Keratinocyte (primary cell): Measurements from ENCODE around the gene RAB29. TPM values are rescaled to one million over a fixed set of nuclear protein-coding genes. Genes with fewer than 3 reads are reported as not detected.

Source experiments
- DNase-seq: peaks from one replicate; pipeline ENCODE4 v3.0.0-alpha.2; 2011; ENCODE audit warnings: low read depth, missing footprints, low spot score
- FAIRE-seq: peaks from 2 replicates; lab custom pipeline; 2011; peaks lifted over from hg19 to GRCh38; lab: Jason Lieb, UNC
- H2AFZ ChIP-seq: 2 replicates; pipeline ENCODE4 v1.6.0; 2012; ENCODE audit warnings: low read length, control low read depth, inconsistent platforms; ENCODE audit not compliant: control insufficient read depth
- H3K27ac ChIP-seq: 2 replicates; pipeline ENCODE4 v1.5.1; 2011; ENCODE audit warnings: low read length; ENCODE audit not compliant: control insufficient read depth, insufficient read depth
- H3K27me3 ChIP-seq: 3 replicates; pipeline ENCODE4 v1.6.0; 2011; ENCODE audit warnings: low read length; ENCODE audit not compliant: control insufficient read depth, insufficient read depth; ENCODE audit errors: extremely low read depth
- H3K36me3 ChIP-seq, 2 experiments: 2 replicates in 1 of 2; 3 replicates in 1 of 2; pipeline ENCODE4 v1.5.1; 2011; ENCODE audit warnings: low read length in 2 of 2, mild to moderate bottlenecking in 1 of 2; ENCODE audit not compliant: control insufficient read depth in 2 of 2, insufficient read depth in 2 of 2; ENCODE audit errors: extremely low read depth in 1 of 2
- H3K4me1 ChIP-seq: 3 replicates; pipeline ENCODE4 v1.5.1; 2011; ENCODE audit warnings: low read length; ENCODE audit not compliant: control insufficient read depth, insufficient read depth; ENCODE audit errors: extremely low read depth
- H3K4me2 ChIP-seq: 3 replicates; pipeline ENCODE4 v1.6.0; 2011; ENCODE audit warnings: low read depth, low read length; ENCODE audit not compliant: control insufficient read depth, insufficient read depth; ENCODE audit errors: extremely low read depth
- H3K4me3 ChIP-seq, 3 experiments: fragments of 200-600 bp in 1 of 3; sonication (generic) in 1 of 3; 2 replicates in 2 of 3; 3 replicates in 1 of 3; pipeline ENCODE4 v1.5.1; 2011 to 2016; ENCODE audit warnings: low read length in 3 of 3, mild to moderate bottlenecking in 3 of 3, control low read depth in 2 of 3, inconsistent platforms in 1 of 3, low read depth in 1 of 3, mixed read lengths in 1 of 3, mixed run types in 1 of 3, moderate library complexity in 1 of 3; ENCODE audit not compliant: control insufficient read depth in 2 of 3, insufficient read depth in 2 of 3; ENCODE audit errors: extremely low read depth in 1 of 3
- H3K79me2 ChIP-seq: 2 replicates; pipeline ENCODE4 v1.6.0; 2012; ENCODE audit warnings: low read length; ENCODE audit not compliant: control insufficient read depth, insufficient read depth
- H3K9ac ChIP-seq: 3 replicates; pipeline ENCODE4 v1.6.0; 2011; ENCODE audit warnings: low read length; ENCODE audit not compliant: control insufficient read depth, insufficient read depth; ENCODE audit errors: extremely low read depth
- H3K9me1 ChIP-seq: 3 replicates; pipeline ENCODE4 v1.6.0; 2011; ENCODE audit warnings: low read length; ENCODE audit not compliant: control insufficient read depth, insufficient read depth; ENCODE audit errors: extremely low read depth
- H3K9me3 ChIP-seq: 2 replicates; pipeline ENCODE4 v1.5.1; 2012; ENCODE audit warnings: low read depth, low read length; ENCODE audit not compliant: control insufficient read depth
- H4K20me1 ChIP-seq: 3 replicates; pipeline ENCODE4 v1.6.0; 2011; ENCODE audit warnings: low read length; ENCODE audit not compliant: control insufficient read depth, insufficient read depth; ENCODE audit errors: extremely low read depth
- EZH2 ChIP-seq: IDR thresholded peaks from one replicate; pipeline ENCODE4 v1.6.1; 2012; ENCODE audit warnings: inconsistent platforms, mild to moderate bottlenecking, low read length, moderate library complexity
- dilution Hi-C: fragments of 300-500 bp; cut with MboI; formaldehyde crosslinking; loops from one replicate; pipeline ENCODE4 v1.7.0; 2020; ENCODE audit warnings: low sequenced_read_pairs; ENCODE audit not compliant: extremely low pct_ligation_motif_present
- polyA plus RNA-seq, 5 experiments: library from polyadenylated mRNA; depleted of rRNA in 3 of 5; stranded (reverse) in 3 of 5; stranded (forward) in 1 of 5; unstranded in 1 of 5; fragments of >200 nt; gene quantifications; 1 replicate in 1 of 5; 2 replicates in 3 of 5; 3 replicates in 1 of 5; pipeline versions ENCODE4 v1.2.1 to v1.2.3, GENCODE V29; 2011 to 2012; ENCODE audit warnings: missing spikeins in 2 of 5, low read depth in 1 of 5, low replicate concordance in 1 of 5
- TF ChIP-seq, protein P1 (sequence below), 3 experiments: IDR thresholded peaks in 1 of 3; conservative IDR thresholded peaks in 1 of 3; optimal IDR thresholded peaks in 1 of 3; 2 replicates in 2 of 3; 3 replicates in 1 of 3; pipeline versions ENCODE3 to v1.5.1; 2011; ENCODE audit warnings: low read length in 3 of 3, mild to moderate bottlenecking in 3 of 3, moderate library complexity in 2 of 3, control low read depth in 1 of 3, inconsistent platforms in 1 of 3; ENCODE audit not compliant: insufficient read depth in 2 of 3; ENCODE audit errors: extremely low read depth in 1 of 3

RAB29 gene
- polyA plus RNA-seq, 1 donor (not counting 4 experiments of a cell fraction or from before 2014, with no cell fraction given) = 26.7 TPM

DNA sequence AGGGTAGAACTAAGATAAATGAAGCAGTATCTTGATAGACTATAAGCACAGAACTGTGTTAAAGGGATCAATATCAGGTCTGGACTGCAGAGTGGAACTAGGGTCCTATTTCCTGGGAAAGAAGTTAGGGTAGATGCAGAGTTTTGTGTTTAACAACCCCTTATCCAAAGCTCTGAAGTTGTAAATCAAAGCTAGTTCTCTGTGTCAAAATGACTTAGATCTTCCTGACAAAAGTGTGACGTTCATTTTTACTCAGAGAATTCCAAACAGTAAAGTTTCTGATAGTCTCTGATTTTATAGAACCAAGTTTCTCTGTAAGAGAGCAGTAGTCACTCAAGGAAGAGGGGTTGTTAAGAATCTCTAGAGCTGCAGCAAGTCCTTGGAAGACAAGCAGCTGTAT is 33.6 kb downstream of the RAB29 start:
- H3K36me3 ChIP-seq = peaks cover 0 to 5% of the 10 kb centered on the region in 2 experiments
- no peak overlapping the region for H3K4me2 ChIP-seq
- H2AFZ ChIP-seq = no peak overlapping the region
- dilution Hi-C loops = no loop called here
- H3K27me3 ChIP-seq = no peaks in the 10 kb centered on the region
- FAIRE-seq (no peak), DNase-seq (no peak)
- peaks cover 4% of the 10 kb centered on the region for H4K20me1 ChIP-seq
- H3K4me3 ChIP-seq = no peak overlapping the region
- no peak for TF ChIP-seq EZH2
- TF ChIP-seq, protein P1, sequence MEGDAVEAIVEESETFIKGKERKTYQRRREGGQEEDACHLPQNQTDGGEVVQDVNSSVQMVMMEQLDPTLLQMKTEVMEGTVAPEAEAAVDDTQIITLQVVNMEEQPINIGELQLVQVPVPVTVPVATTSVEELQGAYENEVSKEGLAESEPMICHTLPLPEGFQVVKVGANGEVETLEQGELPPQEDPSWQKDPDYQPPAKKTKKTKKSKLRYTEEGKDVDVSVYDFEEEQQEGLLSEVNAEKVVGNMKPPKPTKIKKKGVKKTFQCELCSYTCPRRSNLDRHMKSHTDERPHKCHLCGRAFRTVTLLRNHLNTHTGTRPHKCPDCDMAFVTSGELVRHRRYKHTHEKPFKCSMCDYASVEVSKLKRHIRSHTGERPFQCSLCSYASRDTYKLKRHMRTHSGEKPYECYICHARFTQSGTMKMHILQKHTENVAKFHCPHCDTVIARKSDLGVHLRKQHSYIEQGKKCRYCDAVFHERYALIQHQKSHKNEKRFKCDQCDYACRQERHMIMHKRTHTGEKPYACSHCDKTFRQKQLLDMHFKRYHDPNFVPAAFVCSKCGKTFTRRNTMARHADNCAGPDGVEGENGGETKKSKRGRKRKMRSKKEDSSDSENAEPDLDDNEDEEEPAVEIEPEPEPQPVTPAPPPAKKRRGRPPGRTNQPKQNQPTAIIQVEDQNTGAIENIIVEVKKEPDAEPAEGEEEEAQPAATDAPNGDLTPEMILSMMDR (optimal IDR thresholded peaks at IDR 0.05 in 1 of 3, IDR thresholded peaks at IDR 0.05 in 1 of 3, conservative IDR thresholded peaks at IDR 0.05 in 1 of 3; ENCODE audit: extremely low read depth in 1 of 3, insufficient read depth in 2 of 3, low read length in 3 of 3) = no peak
- H3K4me1 ChIP-seq = peaks cover 3% of the 10 kb centered on the region
- H3K9me3 ChIP-seq = no peaks in the 10 kb centered on the region
- H3K9ac ChIP-seq = no peak overlapping the region
- H3K9me1 ChIP-seq = no peaks in the 10 kb centered on the region
- no peak overlapping the region for H3K27ac ChIP-seq
- H3K79me2 ChIP-seq = peaks cover 86% of the 10 kb centered on the region

DNA sequence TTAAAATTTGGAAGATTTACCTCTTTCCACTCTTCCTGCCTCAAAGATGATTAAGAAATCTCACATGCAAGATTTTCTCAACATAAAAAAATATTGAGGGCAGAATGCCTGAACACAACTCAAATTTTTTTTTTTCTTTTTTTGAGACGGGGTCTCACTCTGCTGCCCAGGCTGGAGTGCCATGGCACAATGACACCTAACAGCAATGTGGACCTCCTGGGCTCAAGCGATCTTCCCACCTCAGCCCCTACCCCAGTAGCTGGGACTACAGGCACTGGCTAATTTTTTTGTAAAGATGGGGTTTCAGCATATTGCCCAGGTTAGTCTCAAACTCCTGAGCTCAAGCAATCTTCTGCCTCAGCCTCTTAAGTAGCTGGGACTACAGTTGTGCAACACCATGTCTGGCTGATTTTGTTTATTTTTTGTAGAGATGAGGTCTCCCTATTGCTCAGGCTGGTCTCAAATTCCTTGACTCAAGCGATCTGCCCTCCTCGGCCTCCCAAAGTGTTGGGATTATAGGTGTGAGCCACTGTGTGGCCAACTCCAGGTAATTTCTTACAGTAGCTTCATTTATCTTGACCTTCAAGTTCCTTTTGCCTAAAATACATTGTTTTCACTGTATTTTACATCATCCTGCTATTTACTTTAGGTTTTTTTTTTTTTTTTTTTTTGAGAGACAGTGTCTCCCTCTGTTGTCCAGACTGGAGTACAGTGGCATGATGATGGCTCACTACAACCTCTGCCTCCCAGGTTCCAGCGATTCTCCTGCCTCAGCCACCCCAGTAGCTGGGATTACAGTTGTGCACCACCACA is 35.7 kb downstream of the RAB29 start:
- dilution Hi-C loops = no loop called here

More for the DNA sequence above, 35.7 kb downstream of the RAB29 start:
- no peak for TF ChIP-seq EZH2
- H3K4me2 ChIP-seq = no peak overlapping the region
- no peaks in the 10 kb centered on the region for H3K9me3 ChIP-seq
- no peaks in the 10 kb centered on the region for H3K9me1 ChIP-seq
- FAIRE-seq (no peak), DNase-seq (no peak)
- H3K4me1 ChIP-seq = no peaks in the 10 kb centered on the region
- H2AFZ ChIP-seq = no peak overlapping the region
- no peak overlapping the region for H3K27ac ChIP-seq
- H3K4me3 ChIP-seq = no peak overlapping the region
- H4K20me1 ChIP-seq = peaks cover 9% of the 10 kb centered on the region
- no peak overlapping the region for H3K9ac ChIP-seq
- H3K79me2 ChIP-seq = peaks cover 81% of the 10 kb centered on the region
- H3K36me3 ChIP-seq = no peaks in the 10 kb centered on the region
- no peaks in the 10 kb centered on the region for H3K27me3 ChIP-seq
